Suppressor macrophage treated with lipopolysaccharide for 4 hours (primary cell): ENCODE data around the gene NAGK.
A peak's percentile ranks its signal among the peaks of the same experiment; 100 is the strongest.
"Not testable (repeated sequence)": the region's sequence is repeated elsewhere in the genome, so short reads cannot be mapped to it uniquely, and the experiment has no call there.

Experiments used
- DNase-seq: peaks from one replicate; pipeline ENCODE4 v3.0.0-alpha.2; 2020

Gene NAGK

GRCh38 chr2:71068218-71069035 is at the start of gene NAGK:
Gene NAGK, plus strand, starts transcription at chr2:71068648. Its CDS starts 36 bp downstream, at chr2:71068684.
- DNase-seq: peak; percentile 98

- not testable (repeated sequence) for DNase-seq
Measured at GRCh38 chr2:71019989-71020388, 48.5 kb upstream of the NAGK start.

DNA sequence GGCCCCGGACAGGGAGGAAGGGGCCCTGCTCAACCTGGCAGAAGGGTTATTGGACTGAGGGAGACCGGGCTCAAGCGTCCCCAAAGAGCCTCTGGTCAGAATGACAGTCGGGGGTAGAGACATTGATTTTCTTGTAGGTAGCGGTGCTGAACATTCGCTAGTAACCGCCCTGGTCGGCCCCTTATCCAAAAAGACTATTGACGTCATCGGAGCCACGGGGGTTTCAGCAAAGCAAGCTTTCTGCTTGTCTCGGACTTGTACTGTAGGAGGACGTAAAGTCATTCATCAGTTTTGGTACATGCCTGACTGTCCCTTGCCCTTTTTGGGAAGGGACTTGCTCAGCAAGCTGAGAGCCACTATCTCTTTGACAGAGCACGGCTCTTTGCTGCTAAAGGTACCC is 47.1 kb upstream of the NAGK start:
- DNase-seq: not testable (repeated sequence)

- DNase-seq: not testable (repeated sequence)
Measured at GRCh38 chr2:71023553-71024243, 44.8 kb upstream of the NAGK start.

- not testable (repeated sequence) for DNase-seq
Measured at GRCh38 chr2:71036296-71036695, 32.2 kb upstream of the NAGK start.

- DNase-seq: no peak
Measured at GRCh38 chr2:71042287-71042686, 26.2 kb upstream of the NAGK start.

DNA sequence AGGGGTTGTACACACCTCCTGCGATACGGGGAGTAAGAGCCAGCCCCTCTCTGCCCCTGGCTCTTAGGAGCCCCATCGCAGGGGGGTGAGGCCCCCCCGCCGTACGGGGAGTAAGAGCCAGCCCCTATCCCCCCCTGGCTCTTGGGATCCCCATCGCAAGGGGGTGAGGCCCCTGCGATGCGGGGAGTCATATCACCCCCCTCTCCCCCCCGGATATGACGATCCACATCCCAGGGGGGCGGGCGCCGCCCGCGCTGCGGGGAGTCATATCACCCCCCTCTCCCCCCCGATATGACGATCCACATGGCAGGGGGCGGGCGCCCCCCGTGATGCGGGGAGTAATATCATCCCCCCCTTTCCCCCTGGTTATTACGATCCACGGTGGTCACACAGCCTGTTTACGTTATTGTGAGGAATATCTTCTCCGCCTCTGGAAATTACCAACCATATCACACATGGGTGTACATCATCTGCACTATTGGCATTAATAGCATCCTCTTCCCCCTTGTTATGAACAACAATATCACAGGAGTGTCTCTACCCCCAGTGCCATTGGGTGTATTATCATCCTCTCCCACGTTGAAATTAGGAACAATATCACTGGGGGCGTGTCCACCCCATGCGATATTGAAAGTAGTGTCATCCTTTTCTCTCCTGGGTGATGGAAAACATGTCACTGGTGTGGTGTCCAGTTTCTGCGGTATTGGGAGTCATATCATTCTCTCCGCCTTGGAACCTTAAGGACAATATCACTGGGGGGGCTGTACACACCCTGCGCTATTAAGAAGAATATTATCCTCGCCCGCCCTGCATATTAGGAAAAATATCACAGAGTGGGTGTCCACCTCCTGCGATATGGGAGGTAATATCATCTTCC is 24.7 kb upstream of the NAGK start:
- DNase-seq: no peak

GRCh38 chr2:71045151-71045550 is 23.3 kb upstream of the NAGK start:
- no peak for DNase-seq

GRCh38 chr2:71045865-71046548 is 22.4 kb upstream of the NAGK start:
- DNase-seq: peak; percentile 25

DNA sequence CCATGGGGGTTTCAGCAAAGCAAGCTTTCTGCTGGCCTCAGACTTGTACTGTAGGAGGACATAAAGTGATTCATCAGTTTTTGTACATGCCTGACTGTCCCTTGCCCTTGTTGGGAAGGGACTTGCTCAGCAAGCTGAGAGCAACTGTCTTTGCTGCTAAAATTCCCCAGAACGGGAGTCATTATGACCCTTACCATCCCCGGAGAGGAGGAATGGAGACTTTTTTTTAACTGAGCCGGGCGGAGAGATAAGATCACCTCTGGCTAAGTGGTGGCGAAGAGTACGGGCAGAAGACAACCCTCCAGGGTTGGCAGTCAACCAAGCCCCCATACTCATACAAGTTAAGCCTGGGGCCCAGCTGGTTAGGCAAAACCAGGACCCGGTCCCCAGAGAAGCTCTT is 20.4 kb upstream of the NAGK start:
- DNase-seq: no peak

GRCh38 chr2:71049704-71050360 is 18.6 kb upstream of the NAGK start:
- not testable (repeated sequence) for DNase-seq

- not testable (repeated sequence) for DNase-seq
Measured at GRCh38 chr2:71055206-71055740, 13.2 kb upstream of the NAGK start.

DNA sequence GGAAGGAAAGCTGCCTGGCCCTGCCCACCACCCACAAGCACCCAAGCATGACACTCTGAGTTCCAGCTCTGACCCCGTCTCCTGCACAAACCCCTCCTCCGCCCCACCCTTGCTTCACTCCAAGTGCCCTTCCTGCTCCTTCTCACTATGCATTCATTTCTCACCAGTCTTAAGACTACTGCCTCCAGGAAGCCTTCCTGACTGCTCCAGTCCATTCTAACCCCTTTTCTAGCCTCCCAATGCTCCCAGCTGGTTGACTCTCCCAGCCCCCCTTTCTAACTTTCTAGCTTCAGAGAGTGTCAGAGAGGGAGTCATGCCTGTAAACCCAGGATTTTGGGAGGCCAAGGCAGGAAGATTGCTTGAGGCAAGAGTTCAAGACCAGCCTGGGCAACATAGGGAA is 8.2 kb upstream of the NAGK start:
- DNase-seq: no peak

- no peak for DNase-seq
Measured at GRCh38 chr2:71060871-71061270, 7.6 kb upstream of the NAGK start.

GRCh38 chr2:71063216-71063615 is 5.2 kb upstream of the NAGK start:
- no peak for DNase-seq

GRCh38 chr2:71064110-71064611 is 4.3 kb upstream of the NAGK start:
- no peak for DNase-seq

GRCh38 chr2:71064754-71065621 is 3.5 kb upstream of the NAGK start:
- peak; percentile 90 for DNase-seq

- no peak for DNase-seq
Measured at GRCh38 chr2:71066856-71067255, 1.6 kb upstream of the NAGK start.

- DNase-seq: no peak
Measured at GRCh38 chr2:71067567-71068217, 756 bp upstream of the NAGK start.

DNA sequence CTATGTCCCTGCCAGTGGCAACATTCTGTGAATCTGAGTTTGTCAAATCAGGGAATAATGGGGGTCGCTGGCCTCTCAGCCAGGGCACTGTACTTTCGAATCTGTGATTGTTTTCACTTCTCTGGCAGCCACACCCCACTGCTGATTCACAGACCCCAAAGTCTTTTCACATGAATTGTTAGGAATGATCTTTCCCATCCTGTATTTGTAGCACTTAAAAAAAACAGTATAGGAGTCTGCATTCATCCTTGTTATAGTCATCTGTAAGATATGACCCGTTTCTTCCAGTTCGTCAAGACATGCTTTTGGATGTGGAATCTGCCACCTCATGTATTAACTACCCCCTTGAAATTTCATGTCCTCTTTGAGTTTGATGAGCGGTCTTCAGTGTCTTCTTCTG is 928 bp downstream of the NAGK start:
- no peak for DNase-seq
